GM21367 (cell line): ENCODE measurements around the gene STX16.
"Not testable (repeated sequence)": the region's sequence is repeated elsewhere in the genome, so short reads cannot be mapped to it uniquely, and the experiment has no call there.

Source experiments
- ATAC-seq: cut with Tn5 transposase; IDR thresholded peaks from one replicate; pipeline ENCODE4 v1.9.1; 2021; ENCODE audit not compliant: unreplicated experiment

STX16 gene

DNA sequence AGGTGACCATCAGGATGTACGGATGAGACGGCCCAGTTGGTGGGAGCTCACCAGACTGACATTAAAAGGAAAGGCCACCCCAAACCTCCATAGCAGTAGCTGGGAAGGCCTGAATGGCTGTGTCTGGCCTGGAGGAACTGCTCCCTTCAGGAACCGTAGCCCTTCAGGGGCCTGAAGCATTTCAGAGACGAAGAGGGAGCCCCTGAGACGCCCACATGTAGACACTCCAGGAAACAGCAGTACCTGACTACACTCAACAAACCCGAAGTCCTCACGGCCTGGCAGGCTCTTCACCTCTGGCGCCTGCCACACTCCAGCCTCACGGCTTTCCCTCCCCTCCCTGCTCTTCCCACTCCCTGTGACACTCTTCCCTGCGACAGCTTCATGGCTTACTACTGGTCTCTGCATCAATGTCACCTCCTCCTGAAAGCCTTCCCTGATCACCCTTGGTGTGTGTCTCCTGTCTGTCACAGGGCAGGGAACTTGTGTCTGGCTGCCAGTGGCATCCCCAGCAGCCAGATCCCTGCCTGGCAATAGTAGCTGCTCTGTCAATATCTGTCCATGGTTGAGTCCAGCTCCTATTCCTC, 14.6 kb upstream of the STX16 start:
- ATAC-seq = no peak

DNA sequence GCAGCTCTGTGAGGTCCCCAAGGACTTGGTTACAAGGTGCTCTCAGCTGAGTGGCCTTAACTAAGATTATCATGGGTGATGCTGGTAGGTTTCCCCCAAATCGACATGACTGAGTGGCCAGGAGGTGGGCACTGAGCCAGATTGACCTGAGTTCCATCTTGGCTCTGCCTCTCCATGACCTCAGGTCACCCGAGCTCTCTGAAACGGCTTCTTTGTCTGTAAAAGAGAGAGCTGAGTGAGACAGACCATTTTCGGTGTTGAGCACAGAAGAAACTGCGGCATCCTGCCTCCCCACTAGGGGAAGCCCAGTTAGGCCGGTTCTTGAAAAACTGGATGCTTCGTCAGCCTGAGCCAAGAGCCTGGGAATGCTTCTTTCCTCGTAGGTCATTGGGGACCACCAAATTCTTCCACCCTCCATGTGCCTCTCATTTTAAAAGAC, 14.1 kb upstream of the STX16 start:
- ATAC-seq = no peak

DNA sequence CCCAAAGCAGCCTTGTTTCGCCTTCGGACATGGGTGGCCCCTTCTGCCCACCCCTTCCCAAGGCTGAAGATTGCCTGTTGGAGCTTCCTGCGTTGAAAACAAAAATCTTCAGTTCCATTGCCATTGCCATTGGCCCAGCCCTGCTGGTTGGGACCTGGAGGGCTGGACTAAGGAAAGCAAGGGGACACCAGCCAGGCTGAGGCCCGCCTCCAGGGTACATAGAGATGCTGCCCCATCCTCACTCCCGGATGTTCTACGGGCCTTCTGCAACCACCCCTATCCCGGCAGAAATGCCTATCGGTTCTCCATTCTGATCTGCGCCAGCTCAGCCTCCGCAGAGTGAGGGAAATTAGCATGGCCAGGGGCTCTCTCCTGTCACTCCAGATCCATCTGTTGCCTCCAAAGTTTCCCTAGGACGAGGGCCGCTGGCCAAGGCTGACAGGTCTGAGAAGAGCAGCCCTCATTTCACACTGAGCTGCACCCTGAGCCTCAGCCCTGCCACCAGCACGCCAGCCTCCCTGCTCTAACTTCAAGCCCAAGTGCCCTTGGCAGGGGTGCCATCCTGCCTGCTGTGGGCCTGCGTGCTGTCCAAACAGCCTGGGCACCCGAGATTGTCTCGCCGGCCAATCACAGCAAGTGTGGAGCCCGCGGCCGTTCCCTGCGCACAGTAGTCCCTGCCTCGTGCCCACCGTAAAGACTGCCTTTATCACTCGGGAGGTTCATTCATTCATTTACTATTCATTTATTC, 13.4 kb upstream of the STX16 start:
- no peak for ATAC-seq

DNA sequence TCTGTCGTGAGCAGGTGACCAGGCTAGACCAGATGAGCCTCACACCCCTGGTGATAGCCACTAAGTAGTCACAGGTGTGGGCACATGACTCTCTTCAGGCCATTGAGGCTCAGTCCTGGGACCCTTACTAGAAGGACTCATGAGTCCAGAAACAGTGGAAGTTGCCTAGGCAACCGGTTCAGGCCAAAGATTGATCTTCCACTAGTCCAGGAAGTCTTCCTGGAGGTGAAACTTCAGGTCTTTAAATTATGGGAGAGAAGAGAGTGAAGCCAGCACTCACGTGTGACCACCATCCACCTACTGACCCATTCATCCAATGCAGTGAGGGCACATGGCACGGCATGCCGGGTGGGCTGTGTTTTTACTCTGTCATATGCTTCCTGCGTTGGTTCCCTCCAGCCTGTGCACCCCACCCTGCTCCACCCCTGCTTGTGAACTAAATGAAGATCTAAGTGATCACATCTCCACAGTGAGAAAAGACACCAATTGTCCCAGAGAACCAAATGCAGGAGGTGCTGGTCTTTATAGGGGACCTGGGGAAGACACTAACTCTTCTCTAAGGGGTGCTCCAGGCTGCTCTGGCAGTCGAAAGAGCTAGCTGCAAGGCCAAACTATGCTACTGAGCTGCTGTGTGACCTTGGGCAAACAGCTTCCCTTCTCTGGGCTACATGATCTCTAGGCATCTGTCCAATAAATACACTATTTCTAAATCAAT, 12.5 kb upstream of the STX16 start:
- no peak for ATAC-seq

DNA sequence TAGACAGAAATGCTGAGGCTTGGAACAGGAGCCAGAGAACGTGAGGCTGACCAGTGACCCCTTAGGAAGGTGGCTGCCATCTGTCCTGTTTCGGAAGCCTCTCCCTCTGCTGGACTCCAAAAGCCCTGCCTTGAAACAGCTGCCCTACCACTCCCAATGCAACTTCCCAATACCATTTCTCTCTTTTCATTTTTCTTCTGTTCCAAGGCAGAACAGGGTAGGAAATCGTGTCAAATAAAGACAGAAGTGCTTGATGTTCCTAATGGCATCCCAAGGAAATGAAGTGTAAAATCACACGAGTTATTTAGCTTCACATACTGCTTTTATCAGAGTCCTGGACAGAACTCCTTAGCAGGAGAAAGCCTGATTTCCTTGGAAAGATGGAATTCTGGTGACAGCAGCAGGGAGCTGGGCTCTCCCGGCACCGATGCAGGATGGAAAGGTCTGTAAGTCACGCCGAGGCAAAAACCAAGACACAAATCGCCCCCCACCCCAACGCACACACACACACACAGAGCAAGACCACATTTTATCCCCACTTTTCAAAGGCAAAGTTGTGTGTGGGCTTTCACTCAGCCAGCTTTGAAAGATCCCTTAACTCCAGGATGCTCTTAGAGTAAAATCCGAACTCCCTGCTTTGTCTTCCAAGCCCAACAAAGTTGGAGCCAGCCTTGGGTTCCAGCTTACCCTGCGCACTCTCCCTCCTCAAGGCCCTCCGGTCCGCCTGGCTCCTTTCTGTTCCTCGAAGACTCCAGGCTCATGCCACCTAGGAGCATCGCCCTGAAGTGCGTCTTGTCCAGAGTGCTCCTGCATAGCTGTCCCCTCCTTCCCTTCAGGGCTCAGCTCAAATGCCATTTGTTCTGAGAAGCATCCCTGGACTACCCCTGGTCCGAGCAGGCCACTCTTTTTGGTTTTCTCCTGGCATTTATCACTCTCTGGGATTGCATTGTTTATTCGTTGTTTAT, 11.6 kb upstream of the STX16 start:
- no peak for ATAC-seq

DNA sequence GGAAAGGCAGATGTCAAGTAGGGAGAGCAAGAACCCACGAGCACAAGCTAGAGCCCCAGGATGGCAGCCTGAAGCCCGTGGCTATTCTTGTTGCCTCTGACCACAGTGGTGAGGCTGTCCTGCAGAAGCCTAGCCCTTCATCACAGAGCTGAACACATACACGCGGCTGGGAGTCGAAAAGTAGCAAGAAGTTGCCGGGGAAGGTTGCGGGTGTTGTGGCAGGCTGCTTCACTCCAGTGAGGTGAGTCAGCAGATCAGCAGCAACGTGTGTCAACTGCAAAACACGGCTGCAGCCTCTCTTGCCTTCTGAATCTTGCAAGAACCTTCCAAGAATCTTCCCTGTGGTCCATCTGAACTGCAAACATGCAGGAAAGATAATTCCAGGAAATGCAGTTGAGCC, 10.6 kb upstream of the STX16 start:
- no peak for ATAC-seq

DNA sequence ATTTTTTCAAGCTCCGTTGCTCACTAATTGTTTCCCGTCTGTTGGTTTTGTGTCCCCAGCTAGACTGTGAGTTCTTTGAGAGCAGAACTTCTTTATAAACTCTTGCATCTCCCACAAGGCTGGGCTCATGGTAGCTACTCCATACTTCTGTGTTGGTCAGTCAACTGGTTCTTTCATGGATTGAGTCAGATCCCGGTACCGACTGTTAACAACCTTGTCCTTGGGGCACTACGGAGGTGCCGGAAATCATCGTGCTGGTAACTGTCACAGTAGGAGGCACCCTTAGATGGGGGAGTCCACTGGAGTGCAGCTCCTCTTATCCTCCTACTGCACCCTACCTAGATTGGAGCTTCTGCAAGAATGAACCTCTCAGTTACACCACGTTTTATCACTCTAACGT, 8.6 kb upstream of the STX16 start:
- no peak for ATAC-seq

DNA sequence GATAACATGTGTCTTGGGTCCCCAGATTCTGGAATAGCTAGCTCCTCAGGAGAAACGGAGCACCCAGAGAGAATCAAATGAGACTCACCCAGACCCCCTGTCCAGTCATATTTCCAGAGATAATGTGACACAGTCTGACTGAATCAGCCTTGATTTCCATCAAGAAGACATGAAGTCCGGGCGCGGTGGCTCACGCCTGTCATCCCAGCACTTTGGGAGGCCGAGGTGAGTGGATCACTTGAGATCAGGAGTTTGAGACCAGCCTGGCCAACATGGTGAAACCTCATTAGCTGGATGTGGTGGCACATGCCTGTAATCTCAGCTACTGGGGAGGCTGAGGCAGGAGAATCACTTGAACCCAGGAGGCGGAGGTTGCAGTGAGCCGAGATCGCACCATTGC, 8.2 kb upstream of the STX16 start:
- ATAC-seq = not testable (repeated sequence)

DNA sequence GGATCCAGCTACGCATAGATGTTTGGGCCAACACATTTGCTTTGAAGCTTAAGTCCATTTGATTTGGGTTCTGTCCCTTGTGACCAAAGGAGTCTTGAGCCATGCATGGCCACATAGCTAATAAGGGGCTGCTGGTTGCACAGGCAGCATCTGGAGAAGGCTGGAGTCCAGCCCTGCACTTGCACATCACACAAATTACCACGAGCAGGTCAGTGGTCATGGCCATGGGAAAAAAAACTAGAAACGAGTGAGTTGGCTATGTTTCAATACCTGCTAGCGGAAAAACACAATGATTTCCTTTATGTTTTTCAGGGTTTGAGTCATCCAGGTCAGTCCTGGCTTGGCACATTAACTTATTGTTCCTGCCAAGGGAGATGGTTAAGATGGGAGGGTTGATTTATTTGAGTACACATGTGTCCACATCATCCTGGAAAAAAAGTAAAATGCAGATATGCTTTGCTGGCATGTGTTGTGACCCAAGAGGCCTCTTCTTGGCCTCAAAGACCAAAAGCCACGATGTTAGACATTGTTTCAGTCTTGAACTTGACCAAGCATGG, 5.6 kb upstream of the STX16 start:
- ATAC-seq = no peak

DNA sequence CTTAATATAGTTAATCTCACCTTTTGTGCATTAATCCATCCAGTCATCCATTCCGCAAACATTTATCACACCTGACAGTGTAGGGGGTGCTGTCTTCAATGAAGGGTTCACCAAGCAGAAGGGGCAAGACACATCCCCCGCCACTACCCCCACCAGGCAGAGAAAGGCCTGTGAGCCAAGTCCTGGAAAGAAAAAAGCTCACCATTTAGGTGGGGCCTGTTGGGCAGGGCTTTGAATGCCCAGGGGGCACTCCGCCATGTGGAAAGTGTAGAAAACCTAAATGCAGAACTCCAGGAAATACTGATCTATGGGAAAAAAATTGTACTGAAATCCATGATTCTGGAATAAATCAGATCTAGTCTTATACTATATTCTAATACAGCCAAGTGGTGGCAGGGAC, 4.8 kb upstream of the STX16 start:
- ATAC-seq = no peak

DNA sequence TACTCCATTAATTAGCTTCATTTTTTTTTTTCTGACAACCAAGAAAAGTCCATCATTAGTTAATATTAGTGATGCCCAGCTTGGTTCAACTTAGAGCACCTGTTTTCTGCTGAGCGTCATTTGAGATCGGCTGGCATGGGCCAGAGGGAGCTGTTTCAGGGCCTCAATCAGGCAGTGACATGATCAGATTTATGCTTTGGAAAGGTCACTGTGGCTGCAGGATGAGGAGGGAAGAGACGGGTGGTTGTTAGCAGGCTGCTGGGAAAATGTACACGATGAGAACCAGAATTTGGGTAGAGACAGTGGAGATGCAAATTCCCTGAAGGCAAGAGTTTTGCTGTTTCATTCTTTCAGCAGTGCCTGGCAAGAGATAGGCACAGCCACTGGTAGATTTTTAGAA, 4.4 kb upstream of the STX16 start:
- no peak for ATAC-seq

DNA sequence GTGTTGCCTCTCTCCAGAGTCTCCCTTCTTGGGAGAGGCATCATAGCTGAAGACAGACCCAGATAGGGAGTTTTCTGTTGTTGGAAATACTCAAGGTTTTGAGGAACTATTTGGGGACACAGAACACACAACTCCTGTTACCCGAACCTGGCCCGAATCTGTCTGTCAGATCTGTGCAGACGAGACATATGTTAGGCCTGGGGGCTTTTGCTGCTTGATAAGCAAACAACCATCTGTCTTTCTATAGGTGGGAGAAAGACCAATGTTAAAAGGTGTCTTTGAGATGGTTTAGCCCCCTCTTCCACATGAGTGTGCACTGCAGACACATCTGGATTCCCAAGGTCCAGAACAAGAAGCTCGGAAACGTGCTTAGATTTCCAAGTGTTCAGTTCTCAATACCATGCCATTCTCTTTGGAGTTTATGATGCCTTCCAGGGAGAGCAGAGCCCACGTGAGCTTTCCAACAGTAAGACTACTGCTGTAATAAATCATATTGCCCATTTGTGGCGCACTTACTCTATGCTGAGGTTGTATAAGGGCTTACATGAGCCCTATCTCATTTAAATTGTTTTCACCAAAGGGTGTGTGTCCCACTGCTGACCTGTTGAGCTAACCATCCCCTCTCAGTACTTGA, 3.8 kb upstream of the STX16 start:
- ATAC-seq = no peak

DNA sequence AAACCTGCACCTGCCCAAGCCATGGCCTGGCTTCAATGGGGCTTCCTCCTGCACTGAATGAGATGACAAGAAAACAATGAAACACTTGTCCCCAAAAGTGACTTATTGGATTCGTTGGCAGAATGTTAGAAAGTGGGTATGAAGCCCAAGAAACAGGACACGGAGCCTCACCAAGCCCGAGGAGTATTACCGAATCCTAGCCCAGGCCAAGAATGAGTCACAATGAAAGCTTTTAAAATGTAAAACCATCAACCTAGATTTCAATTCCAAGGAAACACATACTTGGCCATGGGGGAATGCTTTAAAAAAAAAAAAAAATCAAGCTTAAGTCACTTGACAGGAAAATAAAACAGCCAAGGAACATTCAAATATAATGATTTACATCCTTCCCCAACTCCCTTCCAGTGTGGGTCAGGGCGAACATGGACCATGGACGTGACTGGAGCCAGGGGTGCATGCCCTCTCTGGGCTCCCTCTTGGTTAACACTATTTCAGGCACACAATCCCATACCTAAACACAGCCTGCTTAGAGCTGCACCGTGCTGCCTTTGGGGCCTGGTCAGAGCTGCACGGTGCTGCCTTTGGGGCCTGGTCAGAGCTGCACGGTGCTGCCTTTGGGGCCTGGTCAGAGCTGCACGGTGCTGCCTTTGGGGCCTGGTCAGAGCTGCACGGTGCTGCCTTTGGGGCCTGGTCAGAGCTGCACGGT, 3.1 kb upstream of the STX16 start:
- ATAC-seq = no peak

DNA sequence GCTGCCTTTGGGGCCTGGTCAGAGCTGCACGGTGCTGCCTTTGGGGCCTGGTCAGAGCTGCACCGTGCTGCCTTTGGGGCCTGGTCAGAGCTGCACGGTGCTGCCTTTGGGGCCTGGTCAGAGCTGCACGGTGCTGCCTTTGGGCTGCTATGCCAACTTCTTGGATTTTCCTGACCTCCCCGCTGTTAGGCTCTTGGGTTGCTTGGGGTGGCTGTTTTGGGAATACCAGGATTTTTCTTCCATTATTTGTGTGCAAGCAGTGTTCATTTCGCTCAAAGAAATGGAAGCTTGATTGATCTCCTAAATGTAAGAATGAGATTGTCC, 2.6 kb upstream of the STX16 start:
- ATAC-seq = not testable (repeated sequence)

DNA sequence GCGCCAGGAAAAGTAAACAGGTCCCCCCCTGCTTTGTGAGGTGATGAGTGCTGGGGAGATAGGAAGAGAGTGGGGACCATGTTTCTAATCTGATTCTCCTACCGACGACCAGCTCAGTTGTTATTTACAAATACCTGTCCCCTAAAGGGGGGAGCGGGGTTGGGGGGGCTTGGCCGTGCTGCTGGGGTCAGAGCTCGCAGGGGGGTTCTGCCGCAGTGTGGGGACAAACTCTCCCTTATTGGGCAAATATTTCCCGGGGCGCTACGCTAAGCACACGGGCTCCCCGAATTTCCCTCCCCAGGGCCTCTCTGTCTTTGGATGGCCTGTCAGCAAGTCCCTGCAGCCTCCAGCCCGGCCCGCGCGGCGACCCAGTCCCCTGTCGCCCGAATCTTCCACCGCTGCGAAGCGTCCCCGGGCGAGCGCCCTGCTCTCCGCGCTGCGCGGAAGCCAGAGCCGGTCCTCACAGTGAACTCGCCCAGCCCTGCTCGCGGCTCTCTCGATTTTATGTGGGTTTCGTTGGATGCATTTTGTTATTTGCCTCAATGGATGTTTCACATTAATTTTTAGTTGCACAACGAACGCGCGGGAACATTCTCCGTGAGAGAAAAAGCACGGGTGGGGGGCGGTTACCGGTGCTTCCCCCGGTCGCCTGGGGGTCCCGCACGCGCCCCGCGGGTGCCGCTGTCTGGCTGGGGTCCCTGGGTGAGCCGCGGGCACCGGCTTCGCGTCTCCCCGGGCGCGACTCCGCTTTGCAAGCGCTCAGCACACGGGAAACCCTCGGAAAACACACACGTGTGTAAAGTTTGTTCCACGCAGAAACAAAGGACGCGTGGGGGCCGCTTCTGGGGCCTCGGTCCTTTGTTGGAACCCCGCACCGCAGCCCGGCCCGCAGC, 1.5 kb upstream of the STX16 start:
- ATAC-seq = no peak

DNA sequence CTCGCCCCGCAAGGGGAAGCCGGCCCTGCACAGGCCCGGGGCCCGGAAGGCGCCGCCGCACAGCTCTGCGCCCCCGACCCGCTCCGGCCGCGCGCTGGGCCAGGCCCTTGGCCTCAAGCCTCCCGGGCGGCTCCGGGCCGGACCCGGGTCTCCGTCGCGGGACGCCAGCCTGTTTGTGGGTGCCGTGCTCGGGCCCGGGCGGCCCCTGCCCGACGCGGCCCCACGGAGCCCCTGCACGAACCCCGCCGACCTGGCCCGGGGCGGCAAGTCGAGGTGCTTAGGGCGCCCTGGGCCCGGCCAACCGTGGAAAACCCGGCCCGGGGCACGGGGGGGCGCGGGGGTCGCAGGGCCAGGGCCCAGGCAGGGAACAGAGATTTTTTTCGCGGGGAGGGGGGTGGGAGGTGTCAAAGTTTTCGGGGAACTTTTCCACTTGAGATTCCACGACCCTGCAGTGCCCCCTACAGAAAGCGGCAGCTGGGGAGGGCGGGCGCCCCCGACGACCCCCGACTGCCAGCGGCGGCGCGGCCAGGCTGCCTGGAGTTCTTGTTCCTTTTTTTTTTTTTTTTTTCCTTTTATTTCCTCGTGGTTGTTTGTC, 805 bp upstream of the STX16 start:
- no peak for ATAC-seq

DNA sequence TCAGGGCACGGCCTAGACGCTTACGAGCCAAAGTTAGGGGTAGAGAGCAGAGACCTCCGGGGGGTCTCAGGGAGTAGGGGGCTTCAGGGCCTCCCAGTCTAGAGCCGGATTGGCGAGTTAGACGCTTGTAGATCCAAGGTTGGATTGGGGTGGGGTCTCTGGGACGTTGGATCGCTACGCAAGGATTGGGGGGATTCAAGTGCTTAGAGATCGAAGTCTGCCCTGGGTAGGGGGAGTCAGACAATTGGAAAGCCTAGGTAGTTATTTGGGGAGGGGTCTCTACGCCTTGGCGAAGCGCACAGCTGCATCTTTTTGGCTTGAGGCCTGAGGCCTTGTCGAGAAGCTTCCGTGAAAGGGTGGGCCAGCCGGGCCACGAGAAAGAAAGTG, 469 bp downstream of the STX16 start:
- no peak for ATAC-seq

DNA sequence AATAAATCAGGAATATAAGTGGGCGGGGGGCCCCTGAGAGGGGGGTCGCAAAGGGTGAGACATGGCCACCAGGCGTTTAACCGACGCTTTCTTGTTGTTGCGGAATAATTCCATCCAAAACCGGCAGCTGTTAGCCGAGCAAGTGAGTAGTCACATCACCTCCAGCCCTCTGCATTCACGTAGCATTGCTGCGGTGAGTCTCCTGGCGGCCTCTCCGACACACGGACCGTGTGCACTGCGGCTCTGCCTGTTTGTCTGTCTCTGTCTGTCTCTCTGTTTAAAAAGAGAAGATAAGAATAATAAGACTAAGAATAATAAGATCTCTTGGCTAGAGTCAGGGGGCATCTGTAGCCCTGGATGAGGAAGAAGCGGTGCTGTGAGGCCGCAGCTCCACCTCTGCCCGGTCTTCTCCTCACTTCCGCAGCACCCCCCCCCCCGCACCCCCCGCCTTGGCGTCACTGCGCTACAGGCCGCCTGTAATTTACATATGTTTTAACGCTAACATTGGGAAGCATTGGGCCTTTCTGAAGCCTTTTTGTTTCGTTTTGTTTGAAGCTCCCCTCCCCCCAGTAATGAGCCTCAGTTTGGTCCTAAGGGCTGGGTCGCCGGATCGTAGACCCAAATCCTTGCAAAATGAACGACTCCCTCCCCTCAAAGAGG, 993 bp downstream of the STX16 start:
- no peak for ATAC-seq
